Trophoblast cell (in vitro differentiated cells and primary cell): ENCODE measurements around the gene LDB2.

Source experiments
- DNase-seq, 2 donors: peaks; one replicate each; pipeline ENCODE4 v3.0.0-alpha.2; 2016
- H2AFZ ChIP-seq: 2 replicates; pipeline ENCODE4 v1.6.1; 2013; ENCODE audit warnings: low read length, moderate library complexity, mild to moderate bottlenecking; ENCODE audit not compliant: insufficient read depth, poor library complexity
- H2AK5ac ChIP-seq: 2 replicates; pipeline ENCODE4 v1.6.1; 2013; ENCODE audit warnings: mild to moderate bottlenecking, low read length
- H2BK120ac ChIP-seq: 2 replicates; pipeline ENCODE4 v1.6.1; 2013; ENCODE audit warnings: low read length, mild to moderate bottlenecking, moderate library complexity; ENCODE audit not compliant: insufficient read depth, poor library complexity
- H2BK12ac ChIP-seq: 2 replicates; pipeline ENCODE4 v1.6.1; 2013; ENCODE audit warnings: mild to moderate bottlenecking, low read length, moderate library complexity
- H2BK5ac ChIP-seq: 2 replicates; pipeline ENCODE4 v1.6.1; 2013; ENCODE audit warnings: low read length, low read depth, moderate library complexity, mild to moderate bottlenecking; ENCODE audit not compliant: poor library complexity
- H3K14ac ChIP-seq: 2 replicates; pipeline ENCODE4 v1.6.1; 2013; ENCODE audit warnings: mild to moderate bottlenecking, low read length
- H3K18ac ChIP-seq: 2 replicates; pipeline ENCODE4 v1.6.1; 2013; ENCODE audit warnings: mild to moderate bottlenecking, low read length
- H3K23ac ChIP-seq: 2 replicates; pipeline ENCODE4 v1.6.1; 2013; ENCODE audit warnings: low read length
- H3K27ac ChIP-seq: 2 replicates; pipeline ENCODE4 v1.5.1; 2013; ENCODE audit warnings: low read depth, mild to moderate bottlenecking, inconsistent platforms, low read length, moderate library complexity
- H3K27me3 ChIP-seq: 2 replicates; pipeline ENCODE4 v1.6.1; 2013; ENCODE audit warnings: inconsistent platforms, mild to moderate bottlenecking, low read length, moderate library complexity; ENCODE audit not compliant: insufficient read depth
- H3K36me3 ChIP-seq, 2 experiments: 1 replicate in 1 of 2; 2 replicates in 1 of 2; pipeline ENCODE4 v1.6.1; 2013; ENCODE audit warnings: low read length in 2 of 2, mild to moderate bottlenecking in 2 of 2, moderate library complexity in 1 of 2; ENCODE audit not compliant: insufficient read depth in 2 of 2, control insufficient read depth in 1 of 2
- H3K4ac ChIP-seq: 2 replicates; pipeline ENCODE4 v1.6.1; 2013; ENCODE audit warnings: low read depth, mild to moderate bottlenecking, low read length, moderate library complexity
- H3K4me1 ChIP-seq, 2 experiments: 1 replicate in 1 of 2; 2 replicates in 1 of 2; pipeline ENCODE4 v1.6.1; 2013; ENCODE audit warnings: low read length in 2 of 2, mild to moderate bottlenecking in 2 of 2, moderate library complexity in 1 of 2; ENCODE audit not compliant: insufficient read depth in 2 of 2, control insufficient read depth in 1 of 2
- H3K4me2 ChIP-seq: 2 replicates; pipeline ENCODE4 v1.6.1; 2013; ENCODE audit warnings: inconsistent platforms, mild to moderate bottlenecking, low read length, moderate library complexity
- H3K4me3 ChIP-seq: 2 replicates; pipeline ENCODE4 v1.5.1; 2013; ENCODE audit warnings: mild to moderate bottlenecking, low read depth, low read length, inconsistent platforms
- H3K79me1 ChIP-seq: one replicate; pipeline ENCODE4 v1.6.1; 2013; ENCODE audit warnings: low read length
- H3K79me2 ChIP-seq: 2 replicates; pipeline ENCODE4 v1.6.1; 2013; ENCODE audit warnings: low read length, mild to moderate bottlenecking; ENCODE audit not compliant: control insufficient read depth, insufficient read depth, poor library complexity
- H3K9ac ChIP-seq: 2 replicates; pipeline ENCODE4 v1.6.1; 2013; ENCODE audit warnings: mild to moderate bottlenecking, low read length
- H3K9me3 ChIP-seq: 2 replicates; pipeline ENCODE4 v1.6.1; 2013; ENCODE audit warnings: low read depth, mild to moderate bottlenecking, control low read depth, inconsistent platforms, low read length; ENCODE audit not compliant: insufficient read depth
- H4K12ac ChIP-seq: 2 replicates; pipeline ENCODE4 v1.6.1; 2013; ENCODE audit warnings: low read depth, mild to moderate bottlenecking, low read length, moderate library complexity
- H4K8ac ChIP-seq: 2 replicates; pipeline ENCODE4 v1.6.1; 2013; ENCODE audit warnings: low read depth, mild to moderate bottlenecking, low read length, moderate library complexity
- H4K91ac ChIP-seq: one replicate; pipeline ENCODE4 v1.6.1; 2013; ENCODE audit warnings: low read depth, mild to moderate bottlenecking, low read length, moderate library complexity
- WGBS: extraction: QIAGEN DNeasy Blood & Tissue Kit; methylation state at CpG from one replicate; pipeline ENCODE4 v1.1.7; 2013; ENCODE audit warnings: missing lambda C conversion rate; ENCODE audit not compliant: insufficient read length, insufficient coverage; ENCODE audit errors: extremely low coverage; 5-methylcytosine and 5-hydroxymethylcytosine counted together

The LDB2 gene

GRCh38 chr4:16596267-16596666, 302.2 kb downstream of the LDB2 start:
- no peak for DNase-seq
- Histone ChIP-seq H3K14ac (no peak overlapping the region), H3K4me3 (no peak overlapping the region), H4K12ac (no peak overlapping the region), H2BK12ac (no peak overlapping the region), H4K91ac (no peak overlapping the region), H2AFZ (no peak overlapping the region), H3K4me1 (no peaks in the 10 kb centered on the region), H2BK120ac (no peak overlapping the region), H3K4me2 (no peak overlapping the region), H3K9ac (no peak overlapping the region), H3K23ac (no peak overlapping the region), H3K9me3 (no peaks in the 10 kb centered on the region), H2AK5ac (no peak overlapping the region), H3K36me3 (no peaks in the 10 kb centered on the region), H3K4ac (no peak overlapping the region), H2BK5ac (no peak overlapping the region), H3K27ac (no peak overlapping the region), H4K8ac (no peak overlapping the region), H3K27me3 (no peaks in the 10 kb centered on the region), H3K18ac (no peak overlapping the region), H3K79me1 (no peaks in the 10 kb centered on the region), H3K79me2 (no peaks in the 10 kb centered on the region)
- WGBS, result no CpG with 5 or more reads among the region's 2 CpGs

DNA sequence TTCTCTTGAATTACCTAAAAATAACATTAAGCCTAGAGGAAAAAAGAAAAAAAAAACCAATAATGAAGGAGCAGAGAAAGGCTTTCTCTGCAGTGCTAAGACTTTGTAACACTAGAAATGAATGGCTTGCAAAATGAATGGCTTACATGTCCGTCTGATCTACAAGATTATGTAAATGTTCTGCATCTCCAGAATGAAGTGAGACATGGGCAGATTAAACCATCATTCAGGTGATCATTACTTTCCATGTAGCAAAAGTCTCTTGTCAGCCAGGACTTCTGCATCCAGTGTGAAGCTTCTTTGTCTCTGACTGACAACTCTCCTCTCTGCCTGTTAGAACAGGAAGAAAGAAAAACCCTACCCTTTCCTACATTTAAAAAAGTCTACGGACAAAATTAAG, 304.3 kb downstream of the LDB2 start:
- no peak overlapping the region for H3K9ac ChIP-seq
- no peak overlapping the region for H4K8ac ChIP-seq
- H3K27ac ChIP-seq, result no peak overlapping the region
- no peaks in the 10 kb centered on the region for H3K4me1 ChIP-seq
- no peak overlapping the region for H2BK5ac ChIP-seq
- H3K18ac ChIP-seq, result no peak overlapping the region
- H3K27me3 ChIP-seq, result no peaks in the 10 kb centered on the region
- H3K4me2 ChIP-seq, result no peak overlapping the region
- no peaks in the 10 kb centered on the region for H3K36me3 ChIP-seq
- no peak overlapping the region for H3K4ac ChIP-seq
- H3K9me3 ChIP-seq, result no peaks in the 10 kb centered on the region
- no peak overlapping the region for H2AFZ ChIP-seq
- no peaks in the 10 kb centered on the region for H3K79me2 ChIP-seq
- no peak overlapping the region for H3K4me3 ChIP-seq
- H2BK12ac ChIP-seq, result no peak overlapping the region
- no peaks in the 10 kb centered on the region for H3K79me1 ChIP-seq
- no peak overlapping the region for H4K91ac ChIP-seq
- no peak for DNase-seq
- H2AK5ac ChIP-seq, result no peak overlapping the region
- WGBS, result no CpG with 5 or more reads among the region's 2 CpGs
- no peak overlapping the region for H3K14ac ChIP-seq
- H2BK120ac ChIP-seq, result no peak overlapping the region
- no peak overlapping the region for H4K12ac ChIP-seq
- no peak overlapping the region for H3K23ac ChIP-seq

GRCh38 chr4:16593386-16593785, 305.1 kb downstream of the LDB2 start:
- no peak overlapping the region for H3K14ac ChIP-seq
- no peak overlapping the region for H3K4me2 ChIP-seq
- no peak overlapping the region for H4K12ac ChIP-seq
- H3K27ac ChIP-seq, result no peak overlapping the region
- no peak overlapping the region for H2BK120ac ChIP-seq
- H2BK5ac ChIP-seq, result no peak overlapping the region
- H4K91ac ChIP-seq, result no peak overlapping the region
- H4K8ac ChIP-seq, result no peak overlapping the region
- no peak overlapping the region for H2BK12ac ChIP-seq
- H3K9me3 ChIP-seq, result no peaks in the 10 kb centered on the region
- H3K36me3 ChIP-seq, result no peaks in the 10 kb centered on the region
- DNase-seq, result no peak
- H3K79me2 ChIP-seq, result no peaks in the 10 kb centered on the region
- no peak overlapping the region for H3K4me3 ChIP-seq
- H3K18ac ChIP-seq, result no peak overlapping the region
- H3K4me1 ChIP-seq, result no peaks in the 10 kb centered on the region
- H3K23ac ChIP-seq, result no peak overlapping the region
- WGBS, result no CpG with 5 or more reads among the region's 4 CpGs
- no peak overlapping the region for H3K9ac ChIP-seq
- no peaks in the 10 kb centered on the region for H3K27me3 ChIP-seq
- H3K4ac ChIP-seq, result no peak overlapping the region
- no peaks in the 10 kb centered on the region for H3K79me1 ChIP-seq
- no peak overlapping the region for H2AK5ac ChIP-seq
- H2AFZ ChIP-seq, result no peak overlapping the region

DNA sequence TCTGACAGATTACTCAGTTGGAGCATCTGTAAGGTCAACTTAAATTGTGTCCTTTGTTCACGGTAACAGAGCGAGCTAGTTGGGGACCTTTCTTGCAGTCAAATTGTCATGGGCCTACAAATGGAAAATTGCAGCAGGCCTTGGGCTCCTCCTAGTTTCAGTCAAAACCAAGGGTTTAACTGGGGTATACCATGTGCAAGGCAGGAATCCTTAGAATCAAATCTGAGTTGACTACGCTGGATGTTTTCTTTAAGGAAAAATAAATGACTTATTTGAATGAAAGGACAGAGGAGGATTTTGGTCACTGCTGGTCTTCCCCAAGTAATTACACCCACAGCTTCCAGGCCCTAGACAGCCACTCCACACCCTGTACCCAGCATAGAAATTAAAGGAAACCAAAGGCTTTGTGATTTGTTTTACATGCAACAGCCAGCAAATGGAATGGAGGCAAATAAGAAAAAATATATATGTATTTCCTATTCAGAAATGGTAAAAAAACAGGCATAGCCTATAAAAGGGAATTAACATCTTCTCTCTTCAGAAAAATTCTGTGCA, 307.1 kb downstream of the LDB2 start:
- Histone ChIP-seq H3K79me2 (no peaks in the 10 kb centered on the region), H2AFZ (no peak overlapping the region), H3K4me1 (no peaks in the 10 kb centered on the region), H3K36me3 (no peaks in the 10 kb centered on the region), H2AK5ac (no peak overlapping the region), H3K4me3 (no peak overlapping the region), H4K8ac (no peak overlapping the region), H2BK5ac (no peak overlapping the region), H3K4ac (no peak overlapping the region), H3K79me1 (no peaks in the 10 kb centered on the region), H3K18ac (no peak overlapping the region), H3K9ac (no peak overlapping the region), H3K23ac (no peak overlapping the region), H3K27ac (no peak overlapping the region), H4K12ac (no peak overlapping the region), H4K91ac (no peak overlapping the region), H3K4me2 (no peak overlapping the region), H3K14ac (no peak overlapping the region), H2BK120ac (no peak overlapping the region), H2BK12ac (no peak overlapping the region), H3K27me3 (no peaks in the 10 kb centered on the region), H3K9me3 (no peaks in the 10 kb centered on the region)
- no peak for DNase-seq
- WGBS, result no CpG with 5 or more reads among the region's 3 CpGs
